Measurements from ENCODE around the gene C2orf72.

GRCh38 chr2:231088754-231089153 is 51.4 kb downstream of the C2orf72 start:
- TF ChIP-seq EP300 (IDR thresholded peaks at IDR 0.05; ENCODE audit: low read depth) (no peak), CTCF (IDR thresholded peaks at IDR 0.05) (no peak)

Measured in transverse colon (tissue), 3 donors.